Prostate gland (tissue), 2 donors: Measurements from ENCODE around the gene CHRND.
A peak's percentile ranks its signal among the peaks of the same experiment; 100 is the strongest.

Experiments
- CTCF ChIP-seq, 4 experiments: fragments of 200-600 bp in 2 of 4; fragments of 450-650 bp in 2 of 4; sonication (generic) in 2 of 4; IDR thresholded peaks; 1 replicate in 3 of 4; 2 replicates in 1 of 4; pipeline ENCODE4 v1.5.1; 2016 to 2019; ENCODE audit warnings: antibody characterized with exemption in 4 of 4, mild to moderate bottlenecking in 2 of 4, moderate library complexity in 2 of 4
- POLR2A ChIP-seq: fragments of 450-650 bp; IDR thresholded peaks from one replicate; pipeline ENCODE4 v1.6.1; 2016; ENCODE audit warnings: antibody characterized with exemption, mild to moderate bottlenecking
- POLR2AphosphoS5 ChIP-seq: sonication (generic); formaldehyde crosslinking; IDR thresholded peaks from one replicate; pipeline ENCODE4 v1.6.1; 2017; ENCODE audit warnings: antibody characterized with exemption

GRCh38 chr2:232521959-232522622 lies 3.9 kb upstream of the CHRND start:
- peak; percentile 76 to 89 (median 86) for TF ChIP-seq CTCF (IDR thresholded peaks at IDR 0.05)
- TF ChIP-seq POLR2AphosphoS5: no peak
- TF ChIP-seq POLR2A: no peak
